HT-29 (cell line): Measurements from ENCODE around the gene SUN3. TPM values are rescaled to one million over a fixed set of nuclear protein-coding genes. Genes with fewer than 3 reads are reported as not detected.

ENCODE experiments used
- DNase-seq: peaks from one replicate; pipeline ENCODE4 v3.0.0-alpha.2; 2015; ENCODE audit warnings: low spot score
- total RNA-seq: library from RNA; depleted of rRNA; stranded (reverse); fragments of >200 nt; shearing (Covaris generic); gene quantifications from 2 replicates; pipeline ENCODE4 v1.2.3, GENCODE V29; 2014; rRNA removed

SUN3 gene, protein sequence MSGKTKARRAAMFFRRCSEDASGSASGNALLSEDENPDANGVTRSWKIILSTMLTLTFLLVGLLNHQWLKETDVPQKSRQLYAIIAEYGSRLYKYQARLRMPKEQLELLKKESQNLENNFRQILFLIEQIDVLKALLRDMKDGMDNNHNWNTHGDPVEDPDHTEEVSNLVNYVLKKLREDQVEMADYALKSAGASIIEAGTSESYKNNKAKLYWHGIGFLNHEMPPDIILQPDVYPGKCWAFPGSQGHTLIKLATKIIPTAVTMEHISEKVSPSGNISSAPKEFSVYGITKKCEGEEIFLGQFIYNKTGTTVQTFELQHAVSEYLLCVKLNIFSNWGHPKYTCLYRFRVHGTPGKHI
- not detected in 2 replicates for total RNA-seq

DNA sequence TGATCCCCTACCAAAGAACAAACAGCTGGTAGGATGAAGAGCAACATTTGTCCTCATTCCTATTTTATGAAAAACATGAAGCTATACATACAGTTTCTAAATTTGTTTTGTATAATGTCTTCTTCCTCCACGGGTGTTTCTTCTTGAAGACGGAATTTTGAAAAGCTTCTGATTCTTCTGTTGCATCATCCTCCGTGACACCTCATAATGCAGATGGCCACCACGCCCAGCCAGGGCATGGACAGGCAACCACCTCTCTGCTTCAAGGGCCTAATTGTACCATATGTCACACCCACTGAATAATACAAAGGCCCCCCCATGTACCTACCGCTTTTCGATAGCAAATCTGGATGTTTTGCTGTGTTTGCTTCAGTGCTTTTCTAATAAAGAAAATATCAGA is at the start of gene SUN3:
Gene SUN3 (minus strand): TSS at position 170 of the 400 bp plus-strand sequence. CDS start 169 bp downstream, at position 1.
- no peak for DNase-seq

DNA sequence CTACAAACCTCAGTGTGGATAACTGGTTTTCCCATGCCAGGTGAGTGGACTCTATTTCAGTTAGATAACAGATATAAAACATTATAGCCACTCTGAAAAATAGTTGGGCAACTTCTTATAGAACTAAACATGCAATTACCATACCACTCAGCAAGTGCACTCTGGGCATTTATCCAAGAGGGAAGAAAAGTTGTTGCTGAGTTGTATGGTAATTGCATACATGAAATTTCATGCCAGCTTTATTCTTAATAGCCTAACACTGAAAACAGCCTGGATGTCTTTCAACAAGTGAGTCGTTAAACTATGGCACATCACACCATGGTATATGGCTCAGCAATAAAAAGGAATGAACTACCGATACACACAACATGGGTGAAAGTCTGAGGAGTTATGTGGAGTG is 49.6 kb upstream of the SUN3 start:
- no peak for DNase-seq

DNA sequence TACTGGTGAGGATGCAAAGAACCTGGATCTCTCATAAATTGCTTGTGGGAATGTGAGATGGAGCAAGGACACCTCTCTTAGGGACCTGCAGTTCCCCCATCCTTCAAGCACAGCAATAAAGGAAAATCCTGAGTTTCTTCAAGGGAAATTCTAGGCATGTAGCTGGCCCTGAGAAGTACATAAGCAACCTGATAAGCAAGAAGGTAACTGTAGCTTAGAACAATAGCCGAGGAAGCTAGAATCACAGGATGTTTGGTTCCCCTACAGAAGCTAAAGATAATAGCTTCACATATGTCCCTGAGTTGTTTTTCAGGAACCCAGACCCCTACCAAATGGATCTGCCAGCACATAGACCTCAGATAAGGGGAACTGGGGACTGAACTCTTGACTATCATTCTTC is 48.5 kb upstream of the SUN3 start:
- no peak for DNase-seq

DNA sequence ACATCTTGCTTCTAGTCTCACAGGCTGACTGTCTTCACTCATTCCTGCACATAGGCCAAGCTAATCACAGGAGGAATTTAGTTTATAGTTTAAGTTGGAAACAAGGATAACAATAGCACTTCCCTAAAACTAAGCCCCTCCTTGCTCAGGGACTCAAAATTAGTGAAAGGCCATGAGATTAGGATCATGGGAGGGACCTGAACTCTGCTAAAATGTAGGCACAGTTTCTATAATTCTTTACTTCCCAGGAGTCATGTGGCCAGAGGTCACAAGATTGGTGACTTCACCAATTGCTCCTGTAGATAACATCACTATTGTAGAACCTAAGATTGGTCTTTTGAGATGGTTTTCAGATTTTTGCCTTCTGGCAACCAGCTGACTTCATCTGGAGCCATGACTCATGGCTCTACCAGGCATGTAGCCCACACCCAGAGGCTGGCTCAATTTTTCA is 45.3 kb upstream of the SUN3 start:
- no peak for DNase-seq

DNA sequence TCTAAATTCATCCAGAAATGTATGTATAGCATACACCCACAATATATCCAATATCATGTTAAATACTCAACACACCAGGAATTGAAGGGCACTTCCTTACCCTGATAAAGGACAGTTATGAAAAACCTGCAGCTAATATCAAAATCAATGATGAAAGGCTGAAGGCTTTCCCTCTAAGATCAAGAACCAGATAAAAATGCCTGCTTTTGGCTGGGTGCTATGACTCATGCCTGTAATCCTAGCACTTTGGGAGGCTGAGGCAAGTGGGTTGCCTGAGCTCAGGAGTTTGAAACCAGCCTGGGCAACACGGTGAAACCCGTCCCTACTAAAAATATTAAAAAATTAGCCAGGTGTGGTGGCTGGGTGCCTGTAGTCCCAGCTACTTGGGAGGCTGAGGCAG is 38.6 kb upstream of the SUN3 start:
- no peak for DNase-seq

DNA sequence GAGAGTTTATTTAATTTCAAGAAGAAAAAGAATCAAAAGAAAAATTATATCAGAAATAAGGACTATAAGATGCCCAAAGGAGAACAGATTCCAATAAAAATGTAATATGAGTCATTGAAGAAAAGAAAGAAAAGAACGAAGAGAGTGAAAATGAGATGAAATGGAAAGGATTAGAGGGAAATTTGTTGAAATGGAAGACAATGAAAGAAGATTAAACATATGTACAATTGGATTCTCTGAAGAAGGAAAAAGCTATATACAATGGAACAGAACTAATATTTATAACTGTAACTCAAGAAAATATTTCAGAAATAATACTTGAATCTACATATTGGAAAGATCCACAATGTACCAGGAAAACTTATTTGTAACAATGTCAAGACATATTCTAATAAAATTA is 35.1 kb upstream of the SUN3 start:
- no peak for DNase-seq

DNA sequence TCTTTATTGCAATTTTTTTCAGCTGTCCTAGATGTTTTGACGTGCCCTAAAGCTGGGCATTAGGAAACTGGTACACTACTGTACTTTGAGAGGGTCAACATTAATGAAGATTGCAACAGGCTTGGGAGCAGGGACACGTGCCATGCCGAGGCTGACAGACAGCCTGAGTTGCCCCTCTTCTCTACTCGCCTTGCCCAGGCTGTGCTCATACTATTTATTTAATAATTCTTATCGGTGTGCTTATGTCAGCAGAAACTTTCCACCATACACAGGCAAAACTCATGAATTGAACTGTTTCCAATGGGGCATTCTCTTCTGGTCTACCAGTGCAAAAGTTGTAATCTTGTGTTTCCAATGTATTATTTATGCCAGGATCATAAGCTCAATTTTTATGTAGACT is 30.8 kb upstream of the SUN3 start:
- DNase-seq: no peak

DNA sequence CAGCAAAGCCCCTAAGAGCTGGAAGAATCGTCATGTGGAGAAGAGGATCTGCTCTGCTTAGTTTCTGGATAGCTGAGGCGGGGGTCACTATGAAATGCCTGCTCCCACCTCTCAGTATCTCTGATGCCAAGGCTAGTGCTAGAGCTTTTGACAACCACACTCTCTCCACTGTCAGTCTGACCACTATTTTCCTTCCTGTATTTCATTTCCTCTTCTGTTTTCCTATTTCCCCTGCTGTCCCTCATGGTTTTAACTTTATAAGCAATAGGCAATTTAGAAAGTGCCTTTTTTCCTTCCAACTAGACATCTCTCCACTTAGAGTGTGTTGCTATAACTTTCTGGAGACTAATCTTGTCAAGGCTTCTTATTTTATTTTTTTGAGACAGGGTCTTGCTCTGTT is 30.1 kb upstream of the SUN3 start:
- no peak for DNase-seq

DNA sequence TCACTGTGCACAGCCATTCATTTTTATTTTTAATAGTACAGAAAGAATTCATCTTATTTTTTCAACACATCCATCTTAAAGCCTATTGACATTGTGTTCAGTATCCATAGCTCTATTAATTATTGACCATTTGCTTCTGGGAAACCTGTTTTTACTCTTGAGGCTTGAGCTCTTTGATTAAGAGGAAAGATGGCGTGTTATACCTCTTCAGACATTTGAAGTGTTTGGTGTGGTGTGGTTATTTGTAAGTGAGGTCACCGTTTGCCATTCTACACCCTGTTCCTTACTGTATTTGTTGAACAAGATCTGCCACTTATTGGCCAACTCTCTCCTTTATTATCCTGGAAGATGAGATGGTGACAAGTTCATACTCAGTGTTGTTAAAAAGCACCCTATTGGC is 24.8 kb upstream of the SUN3 start:
- DNase-seq: no peak

DNA sequence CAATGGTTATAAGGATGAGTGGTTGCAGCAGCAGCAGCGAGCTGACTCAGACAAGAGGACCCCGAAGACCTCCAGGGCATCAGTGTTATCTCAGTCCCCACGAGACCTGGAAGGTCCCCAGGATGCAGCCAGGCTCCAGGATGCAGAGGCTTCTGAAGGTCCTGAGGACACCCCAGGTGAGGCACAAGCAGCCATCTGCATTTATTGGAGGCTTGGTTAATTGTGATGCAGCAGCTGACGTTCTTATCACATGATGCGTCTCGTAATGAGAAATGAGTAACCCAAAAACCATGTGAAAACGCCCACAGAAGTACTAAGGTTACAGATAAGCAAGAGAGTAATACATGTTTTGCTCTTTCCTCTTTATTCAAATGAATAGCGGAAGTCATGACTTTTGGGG is 23.8 kb upstream of the SUN3 start:
- no peak for DNase-seq

DNA sequence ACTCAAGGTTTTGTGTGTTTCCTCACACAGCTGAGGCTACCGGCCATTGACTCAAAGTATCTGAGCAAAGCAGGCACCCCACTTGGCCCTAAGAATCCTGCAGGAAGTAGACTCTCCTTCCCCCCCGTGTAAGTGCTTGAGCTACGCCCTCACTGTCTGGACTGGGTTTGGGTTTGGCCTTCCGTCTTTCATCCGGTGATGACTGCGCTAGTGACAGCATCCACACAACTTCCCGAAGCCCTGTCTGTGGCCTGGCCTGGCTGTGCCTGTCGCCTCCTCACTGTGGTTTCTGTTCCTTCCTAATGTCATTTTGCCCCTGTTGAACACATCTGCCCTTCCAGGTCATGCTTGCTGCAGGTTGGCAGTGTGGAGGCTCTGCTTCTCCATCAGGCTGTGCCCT is 20.9 kb upstream of the SUN3 start:
- DNase-seq: no peak

DNA sequence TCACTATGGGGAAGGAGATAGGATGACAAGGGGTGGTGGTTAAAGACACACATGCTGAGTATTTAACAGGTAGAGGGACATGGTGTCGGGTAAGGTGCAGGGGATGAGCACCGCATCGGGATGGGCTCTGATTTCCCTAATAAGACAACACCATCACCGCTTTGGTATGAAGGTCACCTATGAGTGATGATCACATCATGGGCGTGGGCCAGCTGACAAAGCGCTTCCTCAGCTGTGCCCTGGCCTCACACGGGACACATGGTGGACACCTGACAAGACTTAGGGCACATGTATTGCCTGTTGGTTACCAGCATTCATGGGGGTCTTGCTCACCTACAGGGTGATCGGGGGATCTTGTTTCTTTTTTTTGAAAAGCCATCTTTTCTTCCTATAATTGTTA is 19.2 kb upstream of the SUN3 start:
- no peak for DNase-seq

DNA sequence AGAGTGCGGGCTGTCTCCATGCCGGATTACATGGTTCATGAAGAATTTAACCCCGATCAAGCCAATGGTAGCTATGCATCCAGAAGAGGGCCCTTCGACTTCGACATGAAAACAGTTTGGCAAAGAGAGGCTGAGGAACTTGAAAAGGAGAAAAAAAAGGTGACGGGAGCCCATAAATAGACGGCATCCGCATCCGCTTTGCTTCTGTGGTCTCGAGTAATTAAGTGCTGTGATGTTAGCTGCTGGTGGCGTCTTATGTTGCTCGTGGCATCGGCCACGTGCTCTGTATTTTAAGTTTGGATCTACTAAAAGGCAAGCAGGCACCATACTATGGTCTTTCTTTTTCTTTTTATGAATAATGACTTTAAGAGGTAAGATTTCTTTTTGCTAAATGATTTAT is 17.6 kb upstream of the SUN3 start:
- DNase-seq: no peak

DNA sequence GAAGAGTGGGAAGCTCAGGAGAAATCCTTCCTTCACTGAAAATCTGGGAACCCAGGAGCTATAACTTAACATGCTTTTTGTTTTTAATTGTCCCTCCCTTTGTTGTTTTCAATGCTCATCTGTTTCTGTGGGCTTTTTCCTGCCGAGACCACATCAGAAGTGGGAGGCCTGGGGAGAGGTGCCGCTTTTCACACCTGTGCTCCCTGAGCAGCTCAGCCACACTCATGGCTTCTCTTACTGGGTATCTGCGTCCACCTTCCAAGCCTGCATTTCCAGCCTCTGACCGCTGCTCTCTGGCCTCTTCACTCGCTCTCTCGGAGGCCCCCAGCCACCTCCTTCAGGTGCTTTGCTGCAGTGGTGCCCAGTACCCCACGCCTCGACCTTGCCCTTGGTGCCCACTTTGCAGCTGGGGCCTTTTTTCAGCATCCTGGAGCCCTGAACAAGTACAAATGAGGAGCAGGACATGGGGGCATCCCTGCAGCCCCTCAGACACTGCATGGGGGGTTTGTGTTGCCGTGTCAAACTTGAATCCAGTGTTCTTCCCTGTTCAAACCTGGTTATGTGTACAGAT is 16.4 kb upstream of the SUN3 start:
- no peak for DNase-seq

DNA sequence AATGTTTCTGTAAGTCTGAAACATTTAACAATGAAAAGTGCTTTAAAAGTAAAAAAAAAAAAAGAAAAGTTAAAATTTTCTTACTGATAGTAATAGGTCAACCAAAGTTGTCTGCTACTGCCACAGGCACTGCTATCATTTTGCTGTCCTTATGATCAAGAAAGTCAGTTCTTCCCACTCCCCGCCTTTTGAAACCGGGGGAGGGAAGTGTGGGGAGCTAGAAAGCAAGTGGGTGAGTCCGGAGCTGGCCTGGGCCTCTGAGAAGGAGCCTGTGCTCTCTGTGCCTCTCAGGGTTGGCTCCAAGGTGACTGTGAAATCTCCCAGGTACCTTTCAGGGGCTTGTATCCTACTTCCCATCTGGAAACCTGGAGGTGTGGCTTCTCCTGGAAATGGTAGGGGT is 13.7 kb upstream of the SUN3 start:
- DNase-seq: no peak

DNA sequence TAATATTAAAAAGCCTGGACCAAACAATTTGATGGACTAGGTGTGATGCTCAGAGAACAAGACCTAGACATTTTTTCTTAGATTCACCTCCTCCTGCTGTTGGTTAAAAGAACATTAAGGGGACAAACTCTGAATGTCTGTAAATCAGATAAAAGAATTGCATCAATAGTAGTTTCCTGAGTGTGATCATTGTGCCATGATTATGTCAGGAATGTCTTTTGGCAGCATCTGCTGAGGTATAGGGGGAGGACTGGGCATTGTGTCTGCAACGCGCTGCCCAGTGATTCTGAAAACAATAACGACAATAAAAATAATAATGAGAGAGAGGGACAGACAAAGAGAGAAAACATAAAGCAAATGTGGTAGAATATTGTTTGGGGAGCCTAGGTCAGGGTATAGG is 13.3 kb upstream of the SUN3 start:
- DNase-seq: no peak

DNA sequence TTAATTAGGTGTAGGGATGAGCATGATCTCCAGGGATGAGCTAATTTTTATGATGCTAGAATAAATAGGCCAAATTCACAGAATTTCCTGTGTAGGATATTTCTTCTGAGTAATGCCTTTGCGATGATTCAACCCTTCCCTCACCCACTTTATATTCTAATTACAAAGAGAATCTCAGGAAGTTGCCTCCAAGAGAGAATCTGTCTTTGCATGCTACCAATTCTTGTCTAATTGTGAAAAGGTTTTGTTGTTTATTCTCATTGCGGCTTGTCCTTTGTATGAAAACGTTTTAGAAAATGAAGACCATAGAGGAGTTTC is 12.7 kb upstream of the SUN3 start:
- DNase-seq: no peak

DNA sequence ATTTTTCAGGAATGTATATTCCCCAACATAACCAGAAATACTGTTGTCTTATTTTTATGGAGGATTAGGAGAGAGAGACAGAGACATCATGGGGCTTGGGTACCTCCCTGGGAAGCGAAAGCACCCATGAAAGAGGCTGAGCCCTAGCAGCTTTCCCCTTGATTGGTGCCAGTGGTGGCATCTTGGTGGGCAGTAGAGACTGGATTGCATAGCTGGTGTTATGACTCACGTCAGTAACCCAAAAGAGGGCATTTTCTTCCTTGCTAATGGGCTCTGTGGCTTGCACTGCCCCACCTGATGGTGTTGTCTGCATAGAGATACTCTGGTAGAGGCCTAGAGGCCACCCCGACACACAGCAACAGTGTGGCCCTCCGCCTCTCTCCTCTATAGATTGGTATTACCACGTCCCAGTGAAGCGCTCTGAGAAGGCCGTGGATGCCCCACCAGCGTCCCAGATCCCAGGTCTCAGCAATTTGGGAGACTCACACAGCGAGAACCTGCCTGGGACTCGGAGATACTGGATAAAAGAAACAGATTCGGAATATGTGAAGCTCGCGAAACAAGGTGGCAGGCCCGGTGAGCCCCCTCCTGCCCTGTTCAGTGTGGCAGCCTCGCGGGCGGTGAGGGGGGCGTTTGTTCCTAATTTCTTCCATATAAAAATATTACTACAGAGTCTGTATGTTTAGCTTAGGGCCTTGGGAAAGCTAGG is 12.2 kb upstream of the SUN3 start:
- no peak for DNase-seq

DNA sequence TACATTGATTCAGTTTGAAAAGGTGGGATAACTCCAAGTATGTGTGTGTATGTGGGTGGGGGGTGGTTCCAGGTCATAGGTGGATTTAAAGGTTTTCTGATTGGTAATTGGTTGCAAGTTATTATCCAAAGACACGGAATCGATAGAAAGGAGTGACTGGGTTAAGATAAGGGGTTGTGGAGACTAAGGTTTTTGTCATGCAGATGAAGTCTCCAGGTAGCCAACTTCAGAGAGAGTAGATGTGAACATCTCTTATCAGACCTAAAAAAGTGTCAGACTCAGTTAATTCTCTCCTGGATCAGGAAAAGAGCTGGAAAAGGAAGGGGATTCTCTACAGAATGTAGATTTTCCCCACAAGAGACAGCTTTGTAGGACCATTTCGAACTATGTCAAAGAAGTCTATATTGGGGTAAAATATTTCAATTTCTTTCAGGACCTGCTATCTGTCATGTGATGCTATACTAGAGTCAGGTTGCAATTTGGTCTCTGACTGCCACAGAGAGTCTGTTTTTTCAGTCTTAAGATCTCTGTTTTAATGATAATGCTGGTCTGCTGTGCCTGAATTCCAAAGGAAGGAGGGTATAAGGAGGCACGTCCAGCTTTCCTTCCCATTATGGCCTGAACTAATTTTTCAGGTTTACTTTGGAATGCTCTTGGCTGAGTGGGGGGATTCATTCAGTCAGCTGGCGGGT is 10.1 kb upstream of the SUN3 start:
- no peak for DNase-seq

DNA sequence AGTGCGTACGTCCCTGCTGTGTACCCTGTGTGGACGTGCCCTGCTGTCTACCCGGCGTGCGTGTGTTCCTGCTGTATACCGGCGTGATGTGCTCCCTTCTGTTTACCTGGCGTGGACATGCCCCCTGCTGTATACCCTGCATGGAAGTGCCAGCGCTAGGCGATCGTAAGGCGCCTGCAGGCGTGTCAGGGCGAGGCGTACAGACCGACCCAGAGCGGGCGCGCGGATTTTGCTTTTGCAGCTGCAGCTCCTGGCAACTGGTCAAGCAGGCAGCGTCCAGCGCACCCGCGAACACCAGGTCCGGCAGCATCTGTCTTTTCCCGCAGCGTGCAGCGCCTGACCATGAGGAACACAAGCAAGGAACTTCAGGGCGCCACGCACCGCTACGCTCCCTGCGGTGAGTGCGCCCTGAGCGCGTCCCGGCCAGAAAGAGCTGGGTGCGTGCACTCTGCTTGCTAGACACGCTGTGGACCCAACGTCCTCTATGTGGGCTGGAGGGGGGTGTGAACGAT is 7.1 kb upstream of the SUN3 start:
- peak; percentile 11 for DNase-seq

DNA sequence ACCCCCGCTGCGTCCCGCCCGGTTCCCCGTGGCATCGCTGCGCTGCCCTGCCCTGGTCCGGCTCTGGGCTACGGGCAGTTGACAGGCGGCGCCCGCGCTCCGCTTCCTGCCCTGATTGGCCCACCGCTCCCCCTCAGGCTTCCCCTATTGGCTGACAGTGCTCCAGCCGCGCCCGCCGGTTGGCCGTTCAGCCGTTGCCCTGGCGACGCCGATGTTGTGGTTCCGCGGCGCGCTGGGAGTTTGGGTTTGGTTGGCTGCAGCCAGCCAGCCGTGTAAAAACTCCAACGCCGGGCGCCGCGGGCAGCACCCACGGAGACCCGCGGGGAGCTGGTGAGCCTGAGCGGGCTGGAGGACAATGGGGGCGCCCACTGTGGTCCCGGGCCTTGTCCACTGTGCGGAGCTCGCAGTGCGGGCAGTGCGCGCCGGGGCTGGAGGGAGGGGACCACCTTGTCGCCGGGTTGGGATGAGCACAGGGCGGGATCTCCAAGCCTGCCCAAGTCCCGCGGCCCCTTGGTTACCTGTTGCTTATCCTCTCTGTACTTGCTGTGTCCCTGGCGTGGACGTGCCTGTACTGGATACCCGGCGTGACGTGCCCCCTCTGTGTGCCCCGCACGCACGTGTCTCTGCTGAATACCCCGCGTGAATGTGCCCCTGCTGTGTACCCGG is 6.5 kb upstream of the SUN3 start, which contains the start of gene C7orf57:
Gene C7orf57 (plus strand): TSS at position 243 of the 666 bp plus-strand sequence. CDS start 766 bp downstream, outside the sequence.
- DNase-seq: peak; percentile 84

DNA sequence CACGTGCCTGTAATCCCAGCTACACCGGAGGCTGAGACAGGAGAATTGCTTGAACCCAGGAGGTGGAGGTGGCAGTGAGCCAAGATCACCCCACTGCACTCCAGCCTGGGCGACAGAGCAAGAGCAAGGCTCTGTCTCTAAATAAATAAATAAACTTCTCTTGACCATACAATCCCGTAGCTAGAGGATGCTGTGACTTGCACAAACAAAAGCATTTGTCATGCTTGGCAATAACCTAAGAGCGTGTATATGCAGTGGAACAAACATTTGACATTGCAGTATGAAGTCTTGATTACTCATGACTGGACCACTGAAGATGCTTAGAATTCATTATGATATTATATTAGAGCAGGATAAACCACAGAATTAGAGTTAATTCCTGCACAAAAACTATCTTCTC is 5.0 kb upstream of the SUN3 start:
- DNase-seq: no peak
